GM19397 (cell line): Measurements from ENCODE around the gene FEZF1.

Experiments used
- ATAC-seq: cut with Tn5 transposase; IDR thresholded peaks from one replicate; pipeline ENCODE4 v1.9.1; 2021; ENCODE audit warnings: mild to moderate bottlenecking, moderate library complexity; ENCODE audit not compliant: unreplicated experiment

The FEZF1 gene

GRCh38 chr7:122273117-122273516 lies 31.4 kb downstream of the FEZF1 start:
- no peak for ATAC-seq

DNA sequence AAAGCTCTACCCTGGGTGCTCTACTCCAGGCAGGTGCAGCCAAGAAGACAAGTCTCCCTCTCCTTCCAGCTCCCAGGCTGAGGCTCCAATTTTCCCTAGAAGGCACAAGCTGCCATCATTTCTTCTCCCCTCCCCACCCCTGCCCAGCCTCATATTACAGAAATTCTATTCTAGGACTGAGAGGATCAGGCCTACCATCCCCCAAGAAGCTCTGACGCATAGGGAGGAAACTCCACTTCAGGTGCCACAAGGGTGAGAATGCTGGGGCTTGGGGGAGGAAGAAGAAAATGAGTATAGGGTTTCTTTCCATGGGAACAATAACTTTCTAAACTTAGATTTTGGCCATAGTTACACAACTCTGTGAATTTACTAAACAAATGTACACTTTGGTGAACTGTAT lies 35.3 kb downstream of the FEZF1 start:
- no peak for ATAC-seq

- no peak for ATAC-seq
Measured at GRCh38 chr7:122268101-122268500, 36.4 kb downstream of the FEZF1 start.

DNA sequence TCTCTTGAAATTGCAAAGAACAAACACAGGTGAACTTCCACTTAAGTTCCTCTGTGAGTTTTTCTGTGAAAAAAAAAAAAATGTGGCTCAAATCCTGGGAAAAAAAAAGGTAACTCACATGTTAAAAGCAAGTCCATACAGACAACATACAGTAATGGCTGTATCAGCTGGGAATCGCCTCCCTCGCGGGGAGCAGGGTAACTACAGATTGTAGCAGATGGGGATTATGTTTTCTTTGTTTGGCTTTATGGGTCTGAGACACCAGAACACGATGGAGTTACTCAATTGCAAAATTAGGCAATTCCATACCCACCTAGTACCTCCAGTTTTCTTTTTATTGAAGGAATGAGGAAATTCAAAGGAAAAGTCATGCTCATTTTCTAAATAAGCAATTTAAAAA lies 42.3 kb downstream of the FEZF1 start:
- ATAC-seq = no peak

GRCh38 chr7:122261442-122261841 lies 43.1 kb downstream of the FEZF1 start:
- ATAC-seq = no peak

DNA sequence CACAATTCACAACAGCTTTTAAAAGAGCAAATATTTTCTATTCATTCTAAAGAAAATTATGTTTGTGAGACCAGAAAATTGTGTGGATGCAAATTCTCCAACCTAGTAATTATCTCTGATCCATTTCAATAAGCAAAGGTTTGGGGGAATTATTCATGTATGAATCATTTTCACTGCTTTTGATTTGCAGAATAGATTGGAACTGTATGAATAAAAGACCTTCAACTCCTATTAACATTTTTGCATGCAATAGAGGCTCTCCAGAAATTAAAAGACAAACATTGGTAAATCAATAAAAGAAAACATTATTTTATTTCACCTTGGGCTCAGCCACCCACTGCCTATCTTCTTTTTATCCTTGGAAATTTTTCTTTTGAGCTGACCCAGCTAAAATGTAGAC lies 43.5 kb downstream of the FEZF1 start:
- ATAC-seq = no peak

DNA sequence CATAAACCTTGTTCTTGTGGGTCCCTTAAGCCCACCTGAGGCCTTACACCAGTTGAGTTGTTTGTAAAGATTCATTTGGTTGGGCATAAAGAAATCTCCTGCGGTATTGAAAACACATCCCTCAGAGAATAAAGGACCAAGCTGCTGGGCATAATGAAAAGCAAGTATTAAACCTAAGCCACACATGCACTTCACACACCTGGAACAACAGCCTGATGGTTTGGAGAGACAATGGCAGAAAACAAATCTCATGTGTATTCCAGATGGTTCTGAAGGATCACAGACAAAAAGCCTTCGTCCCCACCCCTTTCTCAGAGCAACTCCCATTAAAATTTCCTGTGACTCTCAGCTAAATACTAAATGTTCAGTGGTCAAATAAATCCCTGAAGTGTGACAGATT lies 44.2 kb downstream of the FEZF1 start:
- ATAC-seq = no peak

DNA sequence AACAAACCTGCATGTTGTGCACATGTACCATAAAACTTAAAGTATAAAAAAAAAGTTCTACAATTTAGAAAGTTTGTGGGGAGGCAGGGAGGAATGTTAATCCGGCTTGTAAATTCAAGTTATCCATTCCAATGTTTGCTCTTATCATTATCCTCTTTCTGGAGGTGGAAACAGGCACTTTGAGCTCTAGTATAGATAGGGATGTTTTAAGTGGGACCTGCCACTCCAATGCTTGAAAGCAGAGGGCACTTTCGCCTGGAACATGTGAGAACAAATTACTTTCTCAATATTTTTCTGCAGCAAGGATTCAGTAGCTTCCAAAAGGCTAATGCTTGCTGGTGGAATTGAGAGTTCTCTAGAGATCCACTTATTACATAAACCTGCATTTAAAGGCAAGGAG lies 45.6 kb downstream of the FEZF1 start:
- ATAC-seq = no peak

DNA sequence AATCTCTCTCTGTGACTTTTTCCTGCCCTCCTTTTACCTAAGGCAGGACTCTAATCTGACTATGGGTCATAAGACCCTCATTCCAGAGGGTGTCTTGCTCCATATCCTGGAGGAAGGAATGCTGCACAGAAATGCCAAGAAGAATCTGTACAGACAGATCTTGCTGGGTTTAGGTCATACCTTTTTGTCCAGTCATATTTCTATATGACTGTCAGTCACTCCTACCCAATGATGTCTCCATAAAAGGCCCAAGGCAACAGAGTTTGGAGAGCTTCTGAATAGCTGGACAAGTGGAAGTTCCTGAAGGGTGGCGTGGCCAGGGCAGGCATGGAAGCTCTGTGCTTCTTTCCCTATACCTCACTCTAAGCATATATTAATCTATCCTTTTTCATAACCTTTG lies 47.5 kb downstream of the FEZF1 start:
- no peak for ATAC-seq

DNA sequence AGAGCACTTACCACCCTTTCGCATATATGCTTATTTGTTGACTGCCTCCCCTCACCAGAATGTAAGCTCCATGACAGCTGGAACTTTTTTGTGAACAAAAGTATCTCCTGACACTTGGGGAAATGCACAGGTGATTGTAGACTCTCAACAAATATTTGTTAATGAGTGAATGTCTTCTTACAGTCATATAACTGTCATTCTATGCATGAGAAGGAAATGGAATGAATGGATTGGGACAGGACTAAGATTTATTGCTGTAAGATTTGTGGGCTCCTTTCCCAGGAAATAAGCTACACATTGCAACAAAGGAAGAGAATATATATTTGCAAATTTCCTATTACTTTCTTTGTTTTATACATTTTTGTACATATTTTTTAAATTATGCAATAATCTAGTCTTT lies 48.5 kb downstream of the FEZF1 start:
- ATAC-seq = no peak

GRCh38 chr7:122255454-122255853 lies 49.1 kb downstream of the FEZF1 start:
- ATAC-seq = no peak
